ENCODE data around the gene RALGDS. TPM values are rescaled to one million over a fixed set of nuclear protein-coding genes. Genes with fewer than 3 reads are reported as not detected.
"Not testable (repeated sequence)": the region's sequence is repeated elsewhere in the genome, so short reads cannot be mapped to it uniquely, and the experiment has no call there.

RALGDS gene
- total RNA-seq, 4 donors from 2014 or later = 44.8 to 53.0 (median 49.8) TPM

GRCh38 chr9:133074111-133074651, 46.9 kb downstream of the RALGDS start:
- Histone ChIP-seq H3K9me3 (no peaks in the 10 kb centered on the region), H3K4me1 (no peaks in the 10 kb centered on the region), H3K27me3 (peaks cover 6% of the 10 kb centered on the region), H3K27ac (no peak overlapping the region), H3K4me3 (no peak overlapping the region), H3K36me3 (peaks cover 0 to 10% of the 10 kb centered on the region in 2 donors)
- TF ChIP-seq POLR2AphosphoS5 (IDR thresholded peaks at IDR 0.05) (no peak), CTCF (IDR thresholded peaks at IDR 0.05) (no peak), POLR2A (IDR thresholded peaks at IDR 0.05) (no peak)
- no peak for ATAC-seq
- WGBS, 2 donors (ENCODE audit: low coverage in 1 of 2) = 0 to 39% methylated on average over 1 to 8 of the region's 8 CpGs

- H3K36me3 ChIP-seq = peaks cover 0 to 10% of the 10 kb centered on the region in 2 donors
- H3K4me3 ChIP-seq = no peak overlapping the region
- ATAC-seq = no peak
- H3K9me3 ChIP-seq = no peaks in the 10 kb centered on the region
- H3K27me3 ChIP-seq = peaks cover 6% of the 10 kb centered on the region
- H3K4me1 ChIP-seq = no peaks in the 10 kb centered on the region
- H3K27ac ChIP-seq = no peak overlapping the region
- TF ChIP-seq CTCF (IDR thresholded peaks at IDR 0.05) (no peak), EP300 (IDR thresholded peaks at IDR 0.05) (no peak), POLR2A (IDR thresholded peaks at IDR 0.05) (no peak), POLR2AphosphoS5 (IDR thresholded peaks at IDR 0.05) (no peak)
- WGBS, 2 donors (ENCODE audit: low coverage in 1 of 2) = 67 to 78% methylated on average over 4 to 12 of the region's 12 CpGs
Observed at GRCh38 chr9:133073086-133074014, 47.7 kb downstream of the RALGDS start.

GRCh38 chr9:133072210-133072609, 48.8 kb downstream of the RALGDS start:
- H3K9me3 ChIP-seq, H3K36me3 ChIP-seq, H3K27ac ChIP-seq, H3K4me3 ChIP-seq, H3K27me3 ChIP-seq, H3K4me1 ChIP-seq, ATAC-seq: not testable (repeated sequence)
- 90 to 96% methylated on average over 4 to 5 of the region's 5 CpGs for WGBS, 2 donors (ENCODE audit: low coverage in 1 of 2)

- peaks cover 6% of the 10 kb centered on the region for H3K27me3 ChIP-seq
- peaks cover 0 to 10% of the 10 kb centered on the region in 2 donors for H3K36me3 ChIP-seq
- no peaks in the 10 kb centered on the region for H3K4me1 ChIP-seq
- no peaks in the 10 kb centered on the region for H3K9me3 ChIP-seq
- TF ChIP-seq CTCF (IDR thresholded peaks at IDR 0.05) = no peak
- no peak for TF ChIP-seq POLR2AphosphoS5 (IDR thresholded peaks at IDR 0.05)
- TF ChIP-seq POLR2A (IDR thresholded peaks at IDR 0.05) = no peak
- no peak for TF ChIP-seq EP300 (IDR thresholded peaks at IDR 0.05)
- H3K27ac ChIP-seq = no peak overlapping the region
- no peak for ATAC-seq
- H3K4me3 ChIP-seq = no peak overlapping the region
- 80% methylated on average over 3 of the region's 33 CpGs; no CpG with 5 or more reads in 1 of the 2 donors for WGBS, 2 donors (ENCODE audit: low coverage in 1 of 2)
Observed at GRCh38 chr9:133071484-133072150, 49.4 kb downstream of the RALGDS start.

- ATAC-seq, H3K4me3 ChIP-seq, H3K4me1 ChIP-seq, H3K9me3 ChIP-seq, H3K27ac ChIP-seq, H3K27me3 ChIP-seq: not testable (repeated sequence)
- H3K36me3 ChIP-seq = peaks cover 0 to 15% of the 10 kb centered on the region in 2 donors
- no CpG with 5 or more reads among the region's 31 CpGs for WGBS, 2 donors (ENCODE audit: low coverage in 1 of 2)
Observed at GRCh38 chr9:133070985-133071384, 50.1 kb downstream of the RALGDS start.

- H3K4me1 ChIP-seq, ATAC-seq, H3K4me3 ChIP-seq, H3K27me3 ChIP-seq, H3K9me3 ChIP-seq, H3K27ac ChIP-seq: not testable (repeated sequence)
- WGBS, 2 donors (ENCODE audit: low coverage in 1 of 2) = no CpG with 5 or more reads among the region's 17 CpGs
- peaks cover 0 to 18% of the 10 kb centered on the region in 2 donors for H3K36me3 ChIP-seq
Observed at GRCh38 chr9:133070500-133070961, 50.5 kb downstream of the RALGDS start.

GRCh38 chr9:133068431-133068830, 52.6 kb downstream of the RALGDS start:
- no CpG with 5 or more reads among the region's 15 CpGs for WGBS, 2 donors (ENCODE audit: low coverage in 1 of 2)
- H3K9me3 ChIP-seq, H3K4me3 ChIP-seq, H3K4me1 ChIP-seq, ATAC-seq, H3K27me3 ChIP-seq, H3K27ac ChIP-seq: not testable (repeated sequence)
- peaks cover 0 to 30% of the 10 kb centered on the region in 2 donors for H3K36me3 ChIP-seq

Measured in gastroesophageal sphincter (tissue), 4 donors.